ENCODE measurements around the gene CD93. TPM values are rescaled to one million over a fixed set of nuclear protein-coding genes. Genes with fewer than 3 reads are reported as not detected.

CD93 gene
- total and polyA plus RNA-seq, 11 donors: 9.2 to 110 (median 45.7) TPM

- Histone ChIP-seq H3K9me3 (no peaks in the 10 kb centered on the region), H3K36me3 (no peaks in the 10 kb centered on the region), H3K27ac (no peak overlapping the region), H3K4me3 (no peak overlapping the region), H3K27me3 (no peaks in the 10 kb centered on the region), H3K4me1 (peaks cover under 1 to 26% (median 17%) of the 10 kb centered on the region in 12 donors)
- DNase-seq (no peak), ATAC-seq (no peak)
- 88 to 95% (median 91%) methylated on average over 3 of the region's 3 CpGs for WGBS, 4 donors
- TF ChIP-seq POLR2A (IDR thresholded peaks at IDR 0.05) (no peak), CTCF (IDR thresholded peaks at IDR 0.05) (no peak)
- intact Hi-C loops (cut with DNase I): no loop called here
Measured at GRCh38 chr20:23066772-23067171, 19.4 kb downstream of the CD93 start.

- no peak for DNase-seq
- WGBS, 4 donors: 84 to 90% (median 87%) methylated on average over 9 of the region's 9 CpGs
Measured at GRCh38 chr20:23065266-23066201, 20.6 kb downstream of the CD93 start.

GRCh38 chr20:23063581-23063980 is 22.5 kb downstream of the CD93 start:
- DNase-seq: no peak
- H3K4me3 ChIP-seq: no peak overlapping the region
- no peak for ATAC-seq
- peak overlapping the region in 3 of 12 donors; percentile 8 to 44 (median 25) for H3K27ac ChIP-seq
- TF ChIP-seq POLR2A (IDR thresholded peaks at IDR 0.05): no peak
- no peaks in the 10 kb centered on the region for H3K27me3 ChIP-seq
- no peaks in the 10 kb centered on the region for H3K9me3 ChIP-seq
- H3K36me3 ChIP-seq: no peaks in the 10 kb centered on the region
- intact Hi-C loops (cut with DNase I): no loop called here
- WGBS, 4 donors: 55 to 66% (median 60%) methylated on average over 2 of the region's 2 CpGs
- peaks cover 10 to 51% (median 36%) of the 10 kb centered on the region in 12 donors for H3K4me1 ChIP-seq

More at GRCh38 chr20:23065266-23066201, 20.6 kb downstream of the CD93 start:
- Histone ChIP-seq H3K27ac (no peak overlapping the region), H3K4me3 (no peak overlapping the region), H3K36me3 (no peaks in the 10 kb centered on the region), H3K27me3 (no peaks in the 10 kb centered on the region), H3K9me3 (no peaks in the 10 kb centered on the region), H3K4me1 (peaks cover 10 to 38% (median 29%) of the 10 kb centered on the region in 12 donors)
- intact Hi-C loops (cut with DNase I): no loop called here
- no peak for TF ChIP-seq POLR2A (IDR thresholded peaks at IDR 0.05)
- TF ChIP-seq CTCF (IDR thresholded peaks at IDR 0.05): no peak
- no peak for ATAC-seq

GRCh38 chr20:23063168-23063567 is 23.0 kb downstream of the CD93 start:
- H3K4me3 ChIP-seq: no peak overlapping the region
- no peaks in the 10 kb centered on the region for H3K36me3 ChIP-seq
- TF ChIP-seq POLR2A (IDR thresholded peaks at IDR 0.05): no peak
- TF ChIP-seq CTCF (IDR thresholded peaks at IDR 0.05): no peak
- intact Hi-C loops (cut with DNase I): no loop called here
- ATAC-seq (no peak), DNase-seq (no peak)
- no peaks in the 10 kb centered on the region for H3K9me3 ChIP-seq
- no peaks in the 10 kb centered on the region for H3K27me3 ChIP-seq
- peak overlapping the region in 1 of 12 donors; percentile 44 for H3K27ac ChIP-seq
- 79 to 86% (median 83%) methylated on average over 3 of the region's 3 CpGs for WGBS, 4 donors
- H3K4me1 ChIP-seq: peaks cover 10 to 51% (median 36%) of the 10 kb centered on the region in 12 donors

All from heart left ventricle (tissue), 16 donors.